Measurements from ENCODE around the gene CCDC47.

DNA sequence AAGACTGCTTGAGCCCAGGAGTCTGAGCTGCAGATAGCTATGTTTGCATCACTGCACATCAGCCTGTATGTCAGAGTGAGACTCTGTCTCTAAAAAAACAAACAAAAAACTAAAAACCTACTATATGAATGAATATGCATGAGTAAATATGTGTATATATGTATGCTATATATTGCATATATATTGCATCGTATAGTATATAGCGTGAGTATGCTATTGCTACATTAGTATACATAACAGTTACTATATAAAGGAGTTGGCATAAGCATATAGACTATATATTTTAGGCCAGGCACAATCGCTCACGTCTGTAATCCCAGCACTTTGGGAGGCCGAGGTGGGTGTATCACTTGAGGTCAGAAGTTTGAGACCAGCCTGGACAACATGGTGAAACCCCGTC is 16.7 kb upstream of the CCDC47 start:
- TF ChIP-seq, protein P1, sequence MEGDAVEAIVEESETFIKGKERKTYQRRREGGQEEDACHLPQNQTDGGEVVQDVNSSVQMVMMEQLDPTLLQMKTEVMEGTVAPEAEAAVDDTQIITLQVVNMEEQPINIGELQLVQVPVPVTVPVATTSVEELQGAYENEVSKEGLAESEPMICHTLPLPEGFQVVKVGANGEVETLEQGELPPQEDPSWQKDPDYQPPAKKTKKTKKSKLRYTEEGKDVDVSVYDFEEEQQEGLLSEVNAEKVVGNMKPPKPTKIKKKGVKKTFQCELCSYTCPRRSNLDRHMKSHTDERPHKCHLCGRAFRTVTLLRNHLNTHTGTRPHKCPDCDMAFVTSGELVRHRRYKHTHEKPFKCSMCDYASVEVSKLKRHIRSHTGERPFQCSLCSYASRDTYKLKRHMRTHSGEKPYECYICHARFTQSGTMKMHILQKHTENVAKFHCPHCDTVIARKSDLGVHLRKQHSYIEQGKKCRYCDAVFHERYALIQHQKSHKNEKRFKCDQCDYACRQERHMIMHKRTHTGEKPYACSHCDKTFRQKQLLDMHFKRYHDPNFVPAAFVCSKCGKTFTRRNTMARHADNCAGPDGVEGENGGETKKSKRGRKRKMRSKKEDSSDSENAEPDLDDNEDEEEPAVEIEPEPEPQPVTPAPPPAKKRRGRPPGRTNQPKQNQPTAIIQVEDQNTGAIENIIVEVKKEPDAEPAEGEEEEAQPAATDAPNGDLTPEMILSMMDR (IDR thresholded peaks at IDR 0.05) = no peak
- TF ChIP-seq POLR2A (IDR thresholded peaks at IDR 0.05) (no peak), POLR2AphosphoS5 (IDR thresholded peaks at IDR 0.05) (no peak), EP300 (IDR thresholded peaks at IDR 0.05) (no peak)
